ENCODE results near the gene RPSA. TPM values are rescaled to one million over a fixed set of nuclear protein-coding genes. Genes with fewer than 3 reads are reported as not detected.

The RPSA gene
- total RNA-seq, 1 experiment from 2014 or later, result 2,455 TPM

- TF ChIP-seq ZNF219 (CRISPR knock-in tag; IDR thresholded peaks at IDR 0.05; ENCODE audit: borderline replicate concordance) (no peak), GTF2I (CRISPR knock-in tag; conservative IDR thresholded peaks at IDR 0.05) (no peak), CDX4 (CRISPR knock-in tag; IDR thresholded peaks at IDR 0.05; ENCODE audit: borderline replicate concordance) (no peak), IRF1 (CRISPR knock-in tag; IDR thresholded peaks at IDR 0.05) (no peak), RORB (CRISPR knock-in tag; IDR thresholded peaks at IDR 0.05) (no peak), NFE2L1 (CRISPR knock-in tag; IDR thresholded peaks at IDR 0.05) (no peak), JUN (CRISPR knock-in tag; IDR thresholded peaks at IDR 0.05) (no peak)
- no peak overlapping the region for H3K27ac Mint-ChIP-seq
- H3K36me3 Mint-ChIP-seq, result 0 out of 2 replicates have a peak, but pooled peaks cover 3% of the 10 kb centered on the region
- DNase-seq (ENCODE audit: low spot score) (no peak), ATAC-seq (no peak)
- no peaks in the 10 kb centered on the region for H3K4me1 Mint-ChIP-seq
- ChIA-PET POLR2A (no interaction called here), CTCF (interaction anchor here (1.0 to 1.1 kb wide), 2 partner anchors 13 to 166 kb away, joined by 3 read pairs; partner anchors contain the start of gene MOBP)
- peaks cover 9% of the 10 kb centered on the region for H3K9me3 Mint-ChIP-seq
- no peak overlapping the region for H3K4me3 Mint-ChIP-seq
- H3K27me3 Mint-ChIP-seq (ENCODE audit: low read depth), result no peaks in the 10 kb centered on the region
These were observed 48.2 kb downstream of the RPSA start for GRCh38 chr3:39454591-39455217.

GRCh38 chr3:39456159-39456558, 49.6 kb downstream of the RPSA start:
- Mint-ChIP-seq H3K36me3 (0 out of 2 replicates have a peak, but pooled peaks cover 3% of the 10 kb centered on the region), H3K4me1 (peaks cover 6% of the 10 kb centered on the region), H3K27me3 (ENCODE audit: low read depth) (no peaks in the 10 kb centered on the region), H3K4me3 (no peak overlapping the region), H3K27ac (no peak overlapping the region), H3K9me3 (peaks cover 5% of the 10 kb centered on the region)
- CTCF ChIA-PET, result no interaction called here
- ATAC-seq (no peak), DNase-seq (ENCODE audit: low spot score) (no peak)
- TF ChIP-seq HMGA2 (CRISPR knock-in tag; IDR thresholded peaks at IDR 0.05) (no peak), TP53 (CRISPR knock-in tag; IDR thresholded peaks at IDR 0.05) (no peak), EMX1 (CRISPR knock-in tag; IDR thresholded peaks at IDR 0.05) (no peak), NFE2L1 (CRISPR knock-in tag; IDR thresholded peaks at IDR 0.05) (no peak), ZBTB21 (CRISPR knock-in tag; IDR thresholded peaks at IDR 0.05; ENCODE audit: borderline replicate concordance) (no peak), CDX4 (CRISPR knock-in tag; IDR thresholded peaks at IDR 0.05; ENCODE audit: borderline replicate concordance) (no peak), ZBTB43 (CRISPR knock-in tag; IDR thresholded peaks at IDR 0.05) (no peak), GTF2I (CRISPR knock-in tag; conservative IDR thresholded peaks at IDR 0.05) (no peak), USF2 (CRISPR knock-in tag; IDR thresholded peaks at IDR 0.05) (no peak), NR1H2 (CRISPR knock-in tag; IDR thresholded peaks at IDR 0.05) (no peak), GABPB1 (CRISPR knock-in tag; IDR thresholded peaks at IDR 0.05) (no peak), JAZF1 (CRISPR knock-in tag; IDR thresholded peaks at IDR 0.05) (no peak), KAT7 (CRISPR knock-in tag; IDR thresholded peaks at IDR 0.05; ENCODE audit: borderline replicate concordance) (no peak), ERG (CRISPR knock-in tag; IDR thresholded peaks at IDR 0.05) (no peak)
- POLR2A ChIA-PET, result no interaction called here

Measured in WTC11 (cell line).